Tibial artery (tissue), 4 donors: ENCODE results near the gene CDH3.

Experiments
- DNase-seq, 2 donors: peaks; one replicate each; pipeline ENCODE4 v3.0.0-alpha.2; 2019
- H3K27ac ChIP-seq, 2 donors: fragments of 200-600 bp; sonication (generic) in 1 of 2; 1 replicate in 1 of 2; 2 replicates in 1 of 2; pipeline ENCODE4 v1.5.1; 2018 to 2019; ENCODE audit warnings: mild to moderate bottlenecking in 1 of 2
- H3K27me3 ChIP-seq, 2 donors: fragments of 200-600 bp; sonication (generic) in 1 of 2; one replicate each; pipeline versions ENCODE4 v1.5.1 to v1.6.0; 2016 to 2019
- H3K36me3 ChIP-seq, 3 donors: fragments of 200-600 bp; sonication (generic) in 2 of 3; one replicate each; pipeline ENCODE4 v1.5.1; 2016 to 2019; ENCODE audit warnings: mild to moderate bottlenecking in 2 of 3
- H3K4me1 ChIP-seq, 4 donors: fragments of 200-600 bp; sonication (generic) in 2 of 4; 1 replicate in 3 of 4; 2 replicates in 1 of 4; pipeline ENCODE4 v1.5.1; 2016 to 2019
- H3K4me3 ChIP-seq, 2 donors: fragments of 200-600 bp; sonication (generic) in 1 of 2; 1 replicate in 1 of 2; 2 replicates in 1 of 2; pipeline ENCODE4 v1.5.1; 2018 to 2019; ENCODE audit warnings: mild to moderate bottlenecking in 2 of 2
- H3K9me3 ChIP-seq, 3 donors: fragments of 200-600 bp; sonication (generic) in 1 of 3; one replicate each; pipeline ENCODE4 v1.5.1; 2016 to 2019
- intact Hi-C: fragments of 100-400 bp; cut with DNase I; formaldehyde crosslinking; loops from one replicate; pipeline ENCODE4 v1.15.0; 2023; ENCODE audit warnings: low total_unique reads
- TF ChIP-seq, protein P1 (sequence below), 2 experiments: fragments of 200-600 bp in 1 of 2; fragments of 450-650 bp in 1 of 2; IDR thresholded peaks; one replicate each; pipeline ENCODE4 v1.5.1; 2017 to 2019; ENCODE audit warnings: antibody characterized with exemption in 2 of 2, mild to moderate bottlenecking in 1 of 2, moderate library complexity in 1 of 2

Gene CDH3

GRCh38 chr16:68629351-68629910, 15.7 kb upstream of the CDH3 start:
- no peak overlapping the region for H3K27ac ChIP-seq
- no peaks in the 10 kb centered on the region for H3K9me3 ChIP-seq
- intact Hi-C loops, result no loop called here
- no peaks in the 10 kb centered on the region for H3K4me1 ChIP-seq
- no peaks in the 10 kb centered on the region for H3K27me3 ChIP-seq
- TF ChIP-seq, protein P1, sequence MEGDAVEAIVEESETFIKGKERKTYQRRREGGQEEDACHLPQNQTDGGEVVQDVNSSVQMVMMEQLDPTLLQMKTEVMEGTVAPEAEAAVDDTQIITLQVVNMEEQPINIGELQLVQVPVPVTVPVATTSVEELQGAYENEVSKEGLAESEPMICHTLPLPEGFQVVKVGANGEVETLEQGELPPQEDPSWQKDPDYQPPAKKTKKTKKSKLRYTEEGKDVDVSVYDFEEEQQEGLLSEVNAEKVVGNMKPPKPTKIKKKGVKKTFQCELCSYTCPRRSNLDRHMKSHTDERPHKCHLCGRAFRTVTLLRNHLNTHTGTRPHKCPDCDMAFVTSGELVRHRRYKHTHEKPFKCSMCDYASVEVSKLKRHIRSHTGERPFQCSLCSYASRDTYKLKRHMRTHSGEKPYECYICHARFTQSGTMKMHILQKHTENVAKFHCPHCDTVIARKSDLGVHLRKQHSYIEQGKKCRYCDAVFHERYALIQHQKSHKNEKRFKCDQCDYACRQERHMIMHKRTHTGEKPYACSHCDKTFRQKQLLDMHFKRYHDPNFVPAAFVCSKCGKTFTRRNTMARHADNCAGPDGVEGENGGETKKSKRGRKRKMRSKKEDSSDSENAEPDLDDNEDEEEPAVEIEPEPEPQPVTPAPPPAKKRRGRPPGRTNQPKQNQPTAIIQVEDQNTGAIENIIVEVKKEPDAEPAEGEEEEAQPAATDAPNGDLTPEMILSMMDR (IDR thresholded peaks at IDR 0.05), result no peak
- no peak overlapping the region for H3K4me3 ChIP-seq
- no peak for DNase-seq
- no peaks in the 10 kb centered on the region for H3K36me3 ChIP-seq

DNA sequence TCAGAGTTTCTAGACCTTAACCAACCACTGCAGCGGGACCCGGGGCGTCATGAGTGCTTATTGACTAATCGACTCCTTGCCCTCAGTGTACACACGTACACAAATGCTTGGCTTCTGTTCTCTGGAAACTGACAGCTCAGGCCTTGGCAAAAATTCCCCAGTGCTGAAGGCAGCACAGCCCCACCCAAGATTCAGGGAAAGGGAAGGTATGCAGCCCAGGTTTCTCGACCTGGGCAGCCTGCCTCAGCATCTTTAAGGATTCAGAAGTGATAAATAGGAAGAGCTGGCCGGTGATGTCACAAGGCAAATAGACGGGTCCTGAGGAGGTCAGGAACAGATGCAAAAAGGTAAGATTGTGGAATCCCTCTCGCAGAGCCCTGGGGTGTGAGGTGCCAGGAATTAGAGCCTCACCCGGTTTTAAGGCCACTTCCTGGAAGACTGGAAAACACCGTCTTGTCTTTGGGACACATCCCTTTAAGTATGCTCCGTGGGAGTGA, 9.0 kb upstream of the CDH3 start:
- Histone ChIP-seq H3K4me3 (no peak overlapping the region), H3K4me1 (peaks cover 0 to 9% (median 0%) of the 10 kb centered on the region in 4 donors), H3K27me3 (no peaks in the 10 kb centered on the region), H3K27ac (no peak overlapping the region), H3K9me3 (no peaks in the 10 kb centered on the region), H3K36me3 (no peaks in the 10 kb centered on the region)
- DNase-seq, result no peak
- intact Hi-C loops, result no loop called here
- TF ChIP-seq, protein P1 (IDR thresholded peaks at IDR 0.05), result no peak

DNA sequence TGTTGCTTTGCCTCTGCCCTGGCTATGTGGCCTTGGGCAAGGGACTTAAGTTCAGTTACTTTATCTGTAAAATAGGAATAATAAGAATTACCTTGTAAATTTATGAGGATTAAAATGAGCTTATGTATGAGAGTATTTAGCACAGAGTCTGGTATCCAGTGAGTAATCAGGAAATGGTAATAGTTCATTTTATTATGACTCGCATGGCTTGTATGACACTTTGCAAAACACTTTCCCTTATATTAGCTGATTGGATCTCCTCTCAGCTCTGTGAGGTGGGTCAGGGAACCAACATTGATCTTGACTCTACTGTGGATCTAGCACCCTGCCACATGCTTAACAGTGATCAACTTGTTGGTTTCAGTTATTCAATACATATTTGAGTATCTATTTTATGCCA, 8.3 kb upstream of the CDH3 start:
- Histone ChIP-seq H3K9me3 (no peaks in the 10 kb centered on the region), H3K36me3 (no peaks in the 10 kb centered on the region), H3K27ac (no peak overlapping the region), H3K4me3 (no peak overlapping the region), H3K4me1 (peaks cover 0 to 9% (median 0%) of the 10 kb centered on the region in 4 donors), H3K27me3 (no peaks in the 10 kb centered on the region)
- no peak for DNase-seq
- intact Hi-C loops, result no loop called here
- TF ChIP-seq, protein P1 (IDR thresholded peaks at IDR 0.05), result no peak

DNA sequence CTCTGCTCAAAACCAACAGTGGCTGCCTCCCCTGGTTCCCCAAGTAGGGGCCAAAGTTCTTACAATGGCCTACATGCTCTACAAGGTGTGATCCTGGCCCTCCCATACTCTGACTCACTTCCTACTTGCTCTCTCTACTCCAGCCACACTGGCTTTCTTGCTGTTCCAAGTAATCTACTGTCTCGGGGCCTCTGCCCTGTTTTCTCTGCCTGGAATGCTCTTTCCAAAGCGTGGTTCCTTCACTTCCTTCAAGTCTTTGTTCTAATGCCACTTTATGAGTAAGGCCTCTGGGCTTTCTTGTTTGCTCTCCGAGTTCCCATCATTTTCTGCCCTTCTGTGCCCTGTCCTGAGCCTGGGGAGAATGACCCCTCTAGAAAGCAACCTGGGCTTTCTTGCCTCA, 4.1 kb upstream of the CDH3 start:
- intact Hi-C loops, result no loop called here
- Histone ChIP-seq H3K27ac (no peak overlapping the region), H3K9me3 (no peaks in the 10 kb centered on the region), H3K4me1 (peaks cover 0 to 24% (median 16%) of the 10 kb centered on the region in 4 donors), H3K36me3 (no peaks in the 10 kb centered on the region), H3K27me3 (peaks cover 0 to 38% of the 10 kb centered on the region in 2 donors), H3K4me3 (no peak overlapping the region)
- TF ChIP-seq, protein P1 (IDR thresholded peaks at IDR 0.05), result no peak
- DNase-seq, result no peak

GRCh38 chr16:68642047-68642435, 3.1 kb upstream of the CDH3 start:
- Histone ChIP-seq H3K27ac (no peak overlapping the region), H3K36me3 (no peaks in the 10 kb centered on the region), H3K4me3 (no peak overlapping the region), H3K9me3 (no peaks in the 10 kb centered on the region), H3K27me3 (peaks cover 0 to 49% of the 10 kb centered on the region in 2 donors), H3K4me1 (peaks cover 0 to 23% (median 17%) of the 10 kb centered on the region in 4 donors)
- DNase-seq, result no peak
- intact Hi-C loops, result no loop called here
- TF ChIP-seq, protein P1 (IDR thresholded peaks at IDR 0.05), result no peak
